ENCODE results near the gene ZNF613. TPM values are rescaled to one million over a fixed set of nuclear protein-coding genes. Genes with fewer than 3 reads are reported as not detected.
"Not testable (repeated sequence)": the region's sequence is repeated elsewhere in the genome, so short reads cannot be mapped to it uniquely, and the experiment has no call there.

The ZNF613 gene
- polyA plus RNA-seq, 3 donors, result 0.96 to 3.1 (median 1.1) TPM

DNA sequence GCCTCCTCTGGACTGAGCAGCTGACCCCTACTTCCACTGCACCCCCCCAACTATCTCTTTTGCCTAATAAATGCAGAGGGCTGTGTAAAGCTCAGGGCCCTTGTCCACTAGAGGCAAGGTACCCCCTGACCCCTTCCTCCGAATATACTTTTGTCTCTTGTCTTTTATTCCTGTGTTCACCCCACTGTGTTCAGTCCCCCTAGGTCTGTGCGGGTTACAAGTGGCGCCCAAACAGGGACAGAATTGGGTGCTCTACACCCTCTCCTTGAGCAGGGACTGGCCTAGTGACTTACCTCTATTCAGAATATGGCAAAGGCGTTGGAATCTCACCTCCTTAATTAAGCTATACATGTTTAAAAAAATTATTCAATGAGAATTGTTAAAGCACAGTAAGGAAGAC is 44.4 kb downstream of the ZNF613 start:
- TF ChIP-seq, protein P1, sequence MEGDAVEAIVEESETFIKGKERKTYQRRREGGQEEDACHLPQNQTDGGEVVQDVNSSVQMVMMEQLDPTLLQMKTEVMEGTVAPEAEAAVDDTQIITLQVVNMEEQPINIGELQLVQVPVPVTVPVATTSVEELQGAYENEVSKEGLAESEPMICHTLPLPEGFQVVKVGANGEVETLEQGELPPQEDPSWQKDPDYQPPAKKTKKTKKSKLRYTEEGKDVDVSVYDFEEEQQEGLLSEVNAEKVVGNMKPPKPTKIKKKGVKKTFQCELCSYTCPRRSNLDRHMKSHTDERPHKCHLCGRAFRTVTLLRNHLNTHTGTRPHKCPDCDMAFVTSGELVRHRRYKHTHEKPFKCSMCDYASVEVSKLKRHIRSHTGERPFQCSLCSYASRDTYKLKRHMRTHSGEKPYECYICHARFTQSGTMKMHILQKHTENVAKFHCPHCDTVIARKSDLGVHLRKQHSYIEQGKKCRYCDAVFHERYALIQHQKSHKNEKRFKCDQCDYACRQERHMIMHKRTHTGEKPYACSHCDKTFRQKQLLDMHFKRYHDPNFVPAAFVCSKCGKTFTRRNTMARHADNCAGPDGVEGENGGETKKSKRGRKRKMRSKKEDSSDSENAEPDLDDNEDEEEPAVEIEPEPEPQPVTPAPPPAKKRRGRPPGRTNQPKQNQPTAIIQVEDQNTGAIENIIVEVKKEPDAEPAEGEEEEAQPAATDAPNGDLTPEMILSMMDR (IDR thresholded peaks at IDR 0.05), result no peak
- H3K4me1 ChIP-seq (ENCODE audit: control insufficient read depth in 1 of 2, insufficient read depth in 2 of 2, low read length in 2 of 2), result no peaks in the 10 kb centered on the region
- 97% methylated on average over 3 of the region's 4 CpGs for WGBS (ENCODE audit: insufficient coverage)
- Mint-ChIP-seq H3K27ac (no peak overlapping the region), H3K4me3 (no peak overlapping the region), H3K4me1 (no peaks in the 10 kb centered on the region), H3K9me3 (peaks cover 62 to 99% (median 91%) of the 10 kb centered on the region in 7 donors), H3K36me3 (peaks cover 77 to 81% of the 10 kb centered on the region in 2 donors), H3K27me3 (ENCODE audit: low read depth in 3 of 3) (no peaks in the 10 kb centered on the region)
- H2AFZ ChIP-seq (ENCODE audit: insufficient read depth, low read depth, low read length, poor library complexity, severe bottlenecking), result no peak overlapping the region
- no peak overlapping the region for H3K4me2 ChIP-seq (replicated peaks; ENCODE audit: extremely low read depth, low read length, poor library complexity, severe bottlenecking)
- no peaks in the 10 kb centered on the region for H3K27me3 ChIP-seq (ENCODE audit: control insufficient read depth in 2 of 2, insufficient read depth in 2 of 2, low read length in 2 of 2)
- H3K9me3 ChIP-seq (replicated peaks in 1 of 2; ENCODE audit: control insufficient read depth in 1 of 2, insufficient read depth in 1 of 2, low read length in 2 of 2), result peaks cover 80 to 100% of the 10 kb centered on the region in 2 donors
- peaks cover 25% of the 10 kb centered on the region for H3K79me2 ChIP-seq (ENCODE audit: insufficient read depth, low read length)
- intact Hi-C loops (cut with micrococcal nuclease), result no loop called here
- no peak overlapping the region for H3K9ac ChIP-seq (ENCODE audit: insufficient read depth, low read length, poor library complexity, severe bottlenecking)
- no peak overlapping the region for H3K27ac ChIP-seq (ENCODE audit: low read depth in 1 of 2, low read length in 2 of 2)
- H3K36me3 ChIP-seq (replicated peaks in 1 of 2; ENCODE audit: control insufficient read depth in 1 of 2, insufficient read depth in 2 of 2, low read length in 2 of 2), result peaks cover 79 to 100% of the 10 kb centered on the region in 2 donors
- peak overlapping the region in 1 of 3 experiments; percentile 60 for H3K4me3 ChIP-seq (replicated peaks in 1 of 3; ENCODE audit: low read depth in 2 of 3, low read length in 3 of 3)
- DNase-seq, result no peak
- no peaks in the 10 kb centered on the region for H4K20me1 ChIP-seq (ENCODE audit: insufficient read depth, low read length)

DNA sequence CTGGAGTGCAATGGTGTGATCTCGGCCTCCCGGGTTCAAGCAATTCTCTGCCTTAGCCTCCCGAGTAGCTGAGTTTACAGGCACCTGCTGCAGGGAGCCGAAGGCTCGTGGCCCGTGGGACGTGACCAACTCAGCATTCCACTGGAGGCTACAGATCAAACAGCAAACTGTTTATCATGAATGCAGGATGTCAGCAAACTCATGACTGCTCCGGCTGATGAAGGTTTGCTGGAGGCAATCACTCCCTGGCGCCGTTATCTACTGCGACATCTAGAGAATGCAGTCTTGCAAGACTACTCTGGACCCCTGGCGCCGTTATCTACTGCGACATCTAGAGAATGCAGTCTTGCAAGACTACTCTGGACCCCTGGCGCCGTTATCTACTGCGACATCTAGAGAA is 48.5 kb downstream of the ZNF613 start:
- H4K20me1 ChIP-seq (ENCODE audit: insufficient read depth, low read length); H3K27ac ChIP-seq (ENCODE audit: low read depth in 1 of 2, low read length in 2 of 2); H3K4me1 Mint-ChIP-seq; H3K9ac ChIP-seq (ENCODE audit: insufficient read depth, low read length, poor library complexity, severe bottlenecking); H3K27me3 Mint-ChIP-seq (ENCODE audit: low read depth in 3 of 3); H3K4me1 ChIP-seq (ENCODE audit: control insufficient read depth in 1 of 2, insufficient read depth in 2 of 2, low read length in 2 of 2); H3K4me3 Mint-ChIP-seq; H3K4me2 ChIP-seq (replicated peaks; ENCODE audit: extremely low read depth, low read length, poor library complexity, severe bottlenecking); H2AFZ ChIP-seq (ENCODE audit: insufficient read depth, low read depth, low read length, poor library complexity, severe bottlenecking); DNase-seq; H3K27ac Mint-ChIP-seq; H3K27me3 ChIP-seq (ENCODE audit: control insufficient read depth in 2 of 2, insufficient read depth in 2 of 2, low read length in 2 of 2); intact Hi-C loops (cut with micrococcal nuclease): not testable (repeated sequence)
- H3K36me3 ChIP-seq (replicated peaks in 1 of 2; ENCODE audit: control insufficient read depth in 1 of 2, insufficient read depth in 2 of 2, low read length in 2 of 2), result peaks cover 44 to 100% of the 10 kb centered on the region in 2 donors
- over 99% methylated on average over 14 of the region's 17 CpGs for WGBS (ENCODE audit: insufficient coverage)
- H3K4me3 ChIP-seq (replicated peaks in 1 of 3; ENCODE audit: low read depth in 2 of 3, low read length in 3 of 3), result peak overlapping the region in 1 of 3 experiments; percentile 38
- H3K79me2 ChIP-seq (ENCODE audit: insufficient read depth, low read length), result peaks cover 65% of the 10 kb centered on the region
- Mint-ChIP-seq H3K36me3 (peaks cover 69 to 88% of the 10 kb centered on the region in 2 donors), H3K9me3 (peaks cover 53 to 97% (median 93%) of the 10 kb centered on the region in 7 donors)
- peaks cover 80 to 100% of the 10 kb centered on the region in 2 donors for H3K9me3 ChIP-seq (replicated peaks in 1 of 2; ENCODE audit: control insufficient read depth in 1 of 2, insufficient read depth in 1 of 2, low read length in 2 of 2)
